IMR-90 (cell line): Measurements from ENCODE around the gene ZNF19.

Experiments used
- BHLHE40 ChIP-seq: fragments of 150-350 bp; IDR thresholded peaks from 2 replicates; pipeline ENCODE4 v1.6.1; 2016; ENCODE audit warnings: mild to moderate bottlenecking, low read depth, low read length
- CHD1 ChIP-seq: IDR thresholded peaks from 2 replicates; pipeline ENCODE4 v1.6.1; 2012; ENCODE audit warnings: low read depth, low read length, improper control_type of control experiment
- FOS ChIP-seq: fragments of 150-350 bp; IDR thresholded peaks from 2 replicates; pipeline ENCODE4 v1.6.1; 2016; ENCODE audit warnings: low read depth, low read length
- MAFK ChIP-seq: IDR thresholded peaks from 2 replicates; pipeline ENCODE4 v1.6.1; 2012; ENCODE audit warnings: low read depth, low read length, improper control_type of control experiment
- MAZ ChIP-seq: IDR thresholded peaks from 2 replicates; pipeline ENCODE4 v1.6.1; 2012; ENCODE audit warnings: low read depth, mild to moderate bottlenecking, low read length, improper control_type of control experiment, moderate library complexity, borderline replicate concordance
- POLR2A ChIP-seq: IDR thresholded peaks from 2 replicates; pipeline ENCODE4 v1.6.1; 2012; ENCODE audit warnings: mild to moderate bottlenecking, low read depth, low read length
- RAD21 ChIP-seq: IDR thresholded peaks from 2 replicates; pipeline ENCODE4 v1.6.1; 2012; ENCODE audit warnings: low read length, improper control_type of control experiment
- RCOR1 ChIP-seq: IDR thresholded peaks from 2 replicates; pipeline ENCODE4 v1.6.1; 2012; ENCODE audit warnings: mild to moderate bottlenecking, low read length, improper control_type of control experiment; ENCODE audit not compliant: insufficient replicate concordance
- RFX5 ChIP-seq: IDR thresholded peaks from 2 replicates; pipeline ENCODE4 v1.8.0; 2012; ENCODE audit warnings: low read depth, mild to moderate bottlenecking, low read length, moderate library complexity
- SMC3 ChIP-seq: fragments of 150-350 bp; IDR thresholded peaks from 2 replicates; pipeline ENCODE4 v1.6.1; 2016; ENCODE audit warnings: low read depth, mild to moderate bottlenecking, antibody characterized with exemption, low read length, moderate library complexity
- TF ChIP-seq, protein P1 (sequence below): conservative IDR thresholded peaks from 2 replicates; pipeline ENCODE4 v1.5.1; 2012; ENCODE audit warnings: mild to moderate bottlenecking, low read depth, low read length, improper control_type of control experiment
- TF ChIP-seq, protein P2 (sequence below): fragments of 150-350 bp; IDR thresholded peaks from 2 replicates; pipeline ENCODE4 v1.6.1; 2016; ENCODE audit warnings: low read depth, mild to moderate bottlenecking, low read length, moderate library complexity, borderline replicate concordance

DNA sequence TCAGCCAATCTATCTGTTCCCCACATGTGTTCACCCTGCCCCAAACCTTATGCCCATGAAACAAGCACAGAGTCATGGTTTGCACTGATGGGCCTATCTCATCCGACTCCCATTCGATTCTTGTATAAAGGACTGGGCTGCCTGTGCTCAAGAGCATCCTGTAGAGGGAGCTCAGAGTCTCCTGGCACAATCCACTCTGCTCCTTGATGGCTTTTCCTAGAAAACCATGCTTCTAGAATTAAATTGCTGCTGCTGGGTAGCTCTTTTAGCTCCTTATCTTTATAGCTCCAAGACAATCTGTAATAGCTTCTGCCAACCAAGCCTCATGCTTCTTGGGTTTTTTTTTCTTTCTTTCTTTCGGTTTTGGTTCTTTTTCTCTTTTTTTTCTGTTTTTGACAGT lies 9.7 kb downstream of the ZNF19 start:
- TF ChIP-seq, protein P1, sequence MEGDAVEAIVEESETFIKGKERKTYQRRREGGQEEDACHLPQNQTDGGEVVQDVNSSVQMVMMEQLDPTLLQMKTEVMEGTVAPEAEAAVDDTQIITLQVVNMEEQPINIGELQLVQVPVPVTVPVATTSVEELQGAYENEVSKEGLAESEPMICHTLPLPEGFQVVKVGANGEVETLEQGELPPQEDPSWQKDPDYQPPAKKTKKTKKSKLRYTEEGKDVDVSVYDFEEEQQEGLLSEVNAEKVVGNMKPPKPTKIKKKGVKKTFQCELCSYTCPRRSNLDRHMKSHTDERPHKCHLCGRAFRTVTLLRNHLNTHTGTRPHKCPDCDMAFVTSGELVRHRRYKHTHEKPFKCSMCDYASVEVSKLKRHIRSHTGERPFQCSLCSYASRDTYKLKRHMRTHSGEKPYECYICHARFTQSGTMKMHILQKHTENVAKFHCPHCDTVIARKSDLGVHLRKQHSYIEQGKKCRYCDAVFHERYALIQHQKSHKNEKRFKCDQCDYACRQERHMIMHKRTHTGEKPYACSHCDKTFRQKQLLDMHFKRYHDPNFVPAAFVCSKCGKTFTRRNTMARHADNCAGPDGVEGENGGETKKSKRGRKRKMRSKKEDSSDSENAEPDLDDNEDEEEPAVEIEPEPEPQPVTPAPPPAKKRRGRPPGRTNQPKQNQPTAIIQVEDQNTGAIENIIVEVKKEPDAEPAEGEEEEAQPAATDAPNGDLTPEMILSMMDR, result peak; percentile 39
- TF ChIP-seq, protein P2, sequence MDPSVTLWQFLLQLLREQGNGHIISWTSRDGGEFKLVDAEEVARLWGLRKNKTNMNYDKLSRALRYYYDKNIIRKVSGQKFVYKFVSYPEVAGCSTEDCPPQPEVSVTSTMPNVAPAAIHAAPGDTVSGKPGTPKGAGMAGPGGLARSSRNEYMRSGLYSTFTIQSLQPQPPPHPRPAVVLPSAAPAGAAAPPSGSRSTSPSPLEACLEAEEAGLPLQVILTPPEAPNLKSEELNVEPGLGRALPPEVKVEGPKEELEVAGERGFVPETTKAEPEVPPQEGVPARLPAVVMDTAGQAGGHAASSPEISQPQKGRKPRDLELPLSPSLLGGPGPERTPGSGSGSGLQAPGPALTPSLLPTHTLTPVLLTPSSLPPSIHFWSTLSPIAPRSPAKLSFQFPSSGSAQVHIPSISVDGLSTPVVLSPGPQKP, result no peak
- no peak for TF ChIP-seq POLR2A
- no peak for TF ChIP-seq BHLHE40
- no peak for TF ChIP-seq CHD1
- TF ChIP-seq SMC3, result no peak
- TF ChIP-seq RCOR1, result no peak
- peak; percentile 27; the same call in 1 of the 2 replicates for TF ChIP-seq RAD21
- no peak for TF ChIP-seq RFX5
- TF ChIP-seq FOS, result no peak
- no peak for TF ChIP-seq MAFK
- TF ChIP-seq MAZ, result no peak
